Adipose tissue (tissue), 3 donors: Measurements from ENCODE around the gene MZF1. TPM values are rescaled to one million over a fixed set of nuclear protein-coding genes. Genes with fewer than 3 reads are reported as not detected.
"Not testable (repeated sequence)": the region's sequence is repeated elsewhere in the genome, so short reads cannot be mapped to it uniquely, and the experiment has no call there.

Experiments used
- H3K27ac ChIP-seq: one replicate; pipeline ENCODE4 v1.5.1; 2013; ENCODE audit warnings: low read depth, low read length
- WGBS, 3 donors: extraction: QIAGEN DNeasy Blood & Tissue Kit; methylation state at CpG; one replicate each; pipeline ENCODE4 v1.1.7; 2013; 5-methylcytosine and 5-hydroxymethylcytosine counted together
- polyA plus RNA-seq, 3 donors: library from polyadenylated mRNA; stranded (reverse); fragments of 200-250 nt; gene quantifications; one replicate each; pipeline ENCODE4 v1.2.3, GENCODE V29; 2013
- donor health status: healthy with polysubstance abuse.
- donor health status: Bipolar disorder and iron deficiency.
- donor health status: healthy.

MZF1 gene
- polyA plus RNA-seq, 3 donors = 11.2 to 16.4 (median 14.7) TPM

DNA sequence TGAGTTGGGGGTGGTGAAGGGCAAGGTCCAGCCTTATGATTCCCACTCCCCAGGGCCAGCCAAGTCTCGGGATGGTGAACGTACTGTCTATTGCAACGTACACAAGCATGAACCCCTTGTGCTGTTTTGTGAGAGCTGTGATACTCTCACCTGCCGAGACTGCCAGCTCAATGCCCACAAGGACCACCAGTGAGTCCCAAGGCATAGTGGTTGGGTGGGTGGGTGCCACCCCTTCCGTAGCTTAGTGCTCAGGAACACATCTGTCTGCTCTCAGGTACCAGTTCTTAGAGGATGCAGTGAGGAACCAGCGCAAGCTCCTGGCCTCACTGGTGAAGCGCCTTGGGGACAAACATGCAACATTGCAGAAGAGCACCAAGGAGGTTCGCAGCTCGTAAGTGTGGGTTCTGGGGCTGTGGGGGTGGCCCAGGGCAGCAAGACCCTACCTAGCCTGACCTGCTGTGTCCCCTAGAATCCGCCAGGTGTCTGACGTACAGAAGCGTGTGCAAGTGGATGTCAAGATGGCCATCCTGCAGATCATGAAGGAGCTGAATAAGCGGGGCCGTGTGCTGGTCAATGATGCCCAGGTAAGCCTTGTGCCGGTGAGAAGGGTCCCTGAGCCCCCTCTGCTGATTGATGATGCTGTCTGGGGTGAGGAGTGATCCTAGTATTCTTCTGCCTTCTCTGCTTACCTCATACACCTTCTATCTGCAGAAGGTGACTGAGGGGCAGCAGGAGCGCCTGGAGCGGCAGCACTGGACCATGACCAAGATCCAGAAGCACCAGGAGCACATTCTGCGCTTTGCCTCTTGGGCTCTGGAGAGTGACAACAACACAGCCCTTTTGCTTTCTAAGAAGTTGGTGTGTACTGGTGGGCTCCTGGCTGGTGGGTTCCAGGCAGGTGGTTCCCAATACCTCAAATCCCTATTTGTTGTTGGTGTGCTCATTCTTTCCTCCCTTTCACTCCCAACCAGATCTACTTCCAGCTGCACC lies 25.5 kb downstream of the MZF1 start:
- H3K27ac ChIP-seq = no peak overlapping the region
- WGBS, 3 donors = 88 to 92% (median 91%) methylated on average over 18 of the region's 18 CpGs

- WGBS, 3 donors = 0 to 13% (median 13%) methylated on average over 1 of the region's 1 CpG
- H3K27ac ChIP-seq = no peak overlapping the region
These were observed 27.1 kb downstream of the MZF1 start for GRCh38 chr19:58546019-58546530.

DNA sequence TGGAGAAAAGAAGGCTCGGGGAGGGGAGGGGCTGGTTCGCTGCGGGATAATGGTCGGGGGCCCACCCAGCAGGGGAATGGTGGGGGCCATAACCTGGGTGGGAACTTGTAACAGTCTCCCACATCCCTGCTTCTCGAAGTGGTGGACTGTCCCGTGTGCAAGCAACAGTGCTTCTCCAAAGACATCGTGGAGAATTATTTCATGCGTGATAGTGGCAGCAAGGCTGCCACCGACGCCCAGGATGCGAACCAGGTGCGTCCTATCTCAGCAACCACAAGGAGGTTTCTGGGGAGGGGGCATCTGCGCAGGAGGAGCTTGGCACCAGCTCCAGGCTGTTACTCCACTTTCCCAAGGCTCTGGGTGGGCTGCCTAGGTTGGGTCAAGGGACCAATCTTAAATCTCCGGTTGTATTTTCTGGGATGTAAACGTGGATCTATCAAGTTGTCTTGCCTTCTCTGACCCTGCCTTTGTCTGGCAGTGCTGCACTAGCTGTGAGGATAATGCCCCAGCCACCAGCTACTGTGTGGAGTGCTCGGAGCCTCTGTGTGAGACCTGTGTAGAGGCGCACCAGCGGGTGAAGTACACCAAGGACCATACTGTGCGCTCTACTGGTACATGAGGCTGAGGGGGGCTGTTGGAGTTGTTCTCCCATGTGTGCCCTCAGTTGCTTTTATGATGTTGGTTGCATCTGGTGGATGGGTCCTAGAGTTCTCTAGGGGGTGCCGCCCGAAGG lies 27.7 kb downstream of the MZF1 start:
- 8 to 11% (median 8%) methylated on average over 21 of the region's 21 CpGs for WGBS, 3 donors
- H3K27ac ChIP-seq = no peak overlapping the region

- WGBS, 3 donors = 0 to 1% (median 0%) methylated on average over 39 to 79 of the region's 92 CpGs
These were observed 28.4 kb downstream of the MZF1 start for GRCh38 chr19:58544591-58545285.

GRCh38 chr19:58543826-58544590 lies 29.1 kb downstream of the MZF1 start, which contains the start of gene TRIM28:
TRIM28 (plus strand) TSS chr19:58544064; CDS start chr19:58544758, 694 bp downstream.
- H3K27ac ChIP-seq = peak within 1 kb of the TSS; percentile 96
- 0% methylated on average over 65 to 73 of the region's 73 CpGs for WGBS, 3 donors

More at GRCh38 chr19:58544591-58545285, 28.4 kb downstream of the MZF1 start:
- no peak overlapping the region for H3K27ac ChIP-seq

- H3K27ac ChIP-seq = not testable (repeated sequence)
- 75 to 84% (median 82%) methylated on average over 18 of the region's 18 CpGs for WGBS, 3 donors
These were observed 30.3 kb downstream of the MZF1 start for GRCh38 chr19:58542641-58543372.

GRCh38 chr19:58539169-58539559 lies 34.0 kb downstream of the MZF1 start:
- not testable (repeated sequence) for H3K27ac ChIP-seq

DNA sequence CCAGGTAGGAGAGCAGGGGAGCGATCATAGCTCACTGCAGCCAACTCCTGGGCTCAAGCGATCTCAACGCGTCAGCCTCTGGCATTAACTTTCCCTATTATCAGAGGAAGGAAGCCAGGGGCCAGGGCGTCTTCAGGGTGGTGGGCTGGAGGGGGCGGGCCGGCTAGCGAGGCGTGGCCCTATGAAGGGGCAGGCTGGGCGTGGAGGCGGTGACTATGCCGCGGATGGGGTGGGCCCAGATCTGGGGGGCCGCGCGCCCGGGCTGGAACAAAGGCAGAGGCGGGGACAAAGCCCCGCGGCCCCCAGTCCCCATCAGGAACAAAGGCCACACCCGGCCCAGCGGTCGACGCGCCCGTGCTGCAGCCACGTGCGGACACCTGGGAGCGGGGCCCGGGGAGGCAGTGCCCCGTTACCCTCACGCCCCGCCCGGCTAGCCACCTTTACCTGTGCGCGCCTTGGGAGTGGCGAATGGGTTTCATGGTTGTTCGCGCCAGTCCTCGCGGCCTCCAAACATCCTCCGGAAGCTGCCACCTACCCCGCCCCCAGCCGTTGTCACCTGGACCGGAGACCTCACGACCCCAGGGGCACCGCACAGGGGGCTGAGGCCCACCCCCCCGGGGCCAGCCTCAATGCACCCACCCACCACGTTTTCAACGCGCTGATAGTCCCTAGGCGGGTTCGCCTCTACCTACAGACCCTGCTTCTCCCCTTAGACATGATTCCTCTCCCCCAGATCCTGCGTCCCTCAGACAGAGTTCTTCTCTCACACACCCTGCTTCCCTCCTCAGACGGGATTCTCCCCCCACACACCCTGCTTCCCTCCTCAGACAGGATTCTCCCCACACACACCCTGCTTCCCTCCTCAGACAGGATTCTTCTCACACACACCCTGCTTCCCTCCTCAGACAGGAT lies 34.6 kb downstream of the MZF1 start:
- 2 to 4% (median 2%) methylated on average over 55 of the region's 55 CpGs for WGBS, 3 donors
- H3K27ac ChIP-seq = no peak overlapping the region

DNA sequence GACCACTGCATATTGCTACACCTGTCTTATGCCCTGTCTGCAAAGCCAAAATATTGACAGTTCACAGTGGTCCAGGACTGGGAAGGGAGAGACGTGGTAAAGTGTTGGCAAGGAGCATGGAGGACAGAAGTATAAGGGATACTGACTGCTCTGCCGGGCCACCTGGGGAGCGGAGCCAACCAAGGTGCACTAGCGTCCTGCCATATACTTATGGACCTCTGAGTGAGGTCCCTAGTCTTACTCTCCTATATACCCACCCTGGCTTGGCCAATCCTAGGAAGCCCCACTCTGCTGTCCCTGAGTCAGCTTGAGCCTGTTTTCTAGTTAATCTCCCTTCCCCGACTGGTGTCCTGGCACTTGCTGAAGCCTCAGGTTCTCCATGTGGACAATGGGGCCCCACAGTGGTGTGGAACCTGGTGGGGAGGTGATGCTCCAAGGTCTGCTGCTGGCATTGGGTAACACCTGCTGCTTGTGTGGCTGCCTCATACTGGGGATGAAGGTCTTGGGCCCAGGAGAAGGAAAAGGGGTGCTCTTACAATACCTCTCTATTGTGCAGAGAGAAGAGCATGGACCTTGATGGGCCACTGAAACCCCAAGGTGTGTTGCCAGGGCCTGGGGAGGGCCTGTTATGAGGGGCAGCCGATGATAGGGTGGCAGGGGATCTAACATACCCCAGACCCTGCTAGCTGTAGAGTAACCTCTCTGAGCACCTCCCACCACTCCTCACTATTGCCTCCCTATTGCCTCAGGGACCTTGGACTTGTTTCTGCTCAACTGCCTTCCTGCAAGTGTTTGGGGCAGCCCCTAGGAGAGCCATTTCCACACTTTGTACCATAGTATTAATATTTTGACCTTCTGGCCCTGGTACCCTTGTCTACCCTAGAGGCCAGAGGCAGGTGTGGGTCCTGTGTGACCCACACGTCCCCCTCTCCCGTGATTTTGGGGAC lies 36.0 kb downstream of the MZF1 start:
- no peak overlapping the region for H3K27ac ChIP-seq
- 89 to 90% (median 90%) methylated on average over 8 of the region's 8 CpGs for WGBS, 3 donors

DNA sequence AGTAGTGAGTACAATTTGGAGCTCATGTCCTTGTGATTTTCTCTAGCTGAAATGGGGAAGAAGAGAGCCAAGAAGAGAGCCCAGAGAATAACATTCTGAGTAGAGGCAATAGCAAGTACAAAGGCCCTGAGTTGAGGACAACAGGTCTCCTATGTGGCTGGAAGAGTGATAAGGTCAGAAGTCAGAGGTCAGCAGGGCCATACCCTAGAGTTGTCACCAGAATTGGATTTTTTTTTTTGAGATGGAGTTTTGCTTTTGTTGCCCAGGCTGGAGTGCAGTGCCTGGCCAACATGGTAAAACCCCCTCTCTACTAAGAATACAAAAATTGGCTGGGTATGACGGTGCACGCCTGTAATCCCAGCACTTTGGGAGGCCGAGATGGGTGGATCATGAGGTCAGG lies 37.3 kb downstream of the MZF1 start:
- WGBS, 3 donors = 92 to 99% (median 96%) methylated on average over 3 of the region's 3 CpGs
- no peak overlapping the region for H3K27ac ChIP-seq

GRCh38 chr19:58531034-58531840 lies 41.9 kb downstream of the MZF1 start:
- 70 to 76% (median 75%) methylated on average over 10 of the region's 10 CpGs for WGBS, 3 donors
- no peak overlapping the region for H3K27ac ChIP-seq

DNA sequence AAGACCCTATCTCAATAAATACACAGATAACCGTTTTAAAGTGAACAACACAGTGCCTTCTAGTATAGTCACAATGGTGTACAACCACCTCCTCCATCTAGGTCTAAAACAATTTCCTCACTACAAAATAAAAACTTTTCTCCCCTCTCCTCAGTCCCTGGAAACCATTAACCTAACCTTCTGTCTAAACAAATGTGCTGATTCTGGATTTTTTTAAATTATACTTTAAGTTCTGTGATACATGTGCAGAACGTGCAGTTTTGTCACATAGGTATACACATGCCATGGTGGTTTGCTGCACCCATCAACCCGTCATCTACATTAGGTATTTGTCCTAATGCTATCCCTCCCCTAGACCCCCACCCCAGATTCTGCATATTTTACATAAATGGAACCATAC lies 43.7 kb downstream of the MZF1 start:
- no peak overlapping the region for H3K27ac ChIP-seq
- WGBS, 3 donors = 63 to 79% (median 75%) methylated on average over 3 of the region's 3 CpGs

GRCh38 chr19:58522709-58523108 lies 50.4 kb downstream of the MZF1 start:
- WGBS, 3 donors = 77 to 89% (median 87%) methylated on average over 3 of the region's 3 CpGs
- no peak overlapping the region for H3K27ac ChIP-seq

DNA sequence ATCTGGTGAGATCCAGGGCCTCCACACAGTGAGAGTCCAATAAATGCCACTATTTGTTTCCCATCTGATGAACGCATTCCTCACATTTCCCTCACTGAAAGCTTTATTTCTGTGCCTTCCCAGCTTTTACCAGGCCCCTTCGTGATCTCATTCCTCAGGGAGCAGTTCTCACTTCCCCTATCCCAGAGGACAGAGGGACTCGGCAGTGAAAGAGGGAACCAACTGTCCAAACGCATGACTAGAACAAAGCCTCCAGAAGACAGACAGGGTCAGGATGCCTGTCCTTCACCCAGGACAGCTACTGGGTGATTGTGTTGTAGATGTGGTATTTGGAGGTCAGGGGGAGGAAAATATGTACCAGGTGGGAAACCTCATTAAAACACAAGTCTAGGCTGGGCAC lies 51.5 kb downstream of the MZF1 start:
- no peak overlapping the region for H3K27ac ChIP-seq
- 59 to 66% (median 61%) methylated on average over 4 of the region's 4 CpGs for WGBS, 3 donors

- WGBS, 3 donors = 9 to 13% (median 10%) methylated on average over 7 of the region's 7 CpGs
These were observed 52.9 kb downstream of the MZF1 start for GRCh38 chr19:58520257-58520599.

More at GRCh38 chr19:58520257-58520599, 52.9 kb downstream of the MZF1 start:
- no peak overlapping the region for H3K27ac ChIP-seq
